GM12878 (cell line): ENCODE measurements around the gene SCGB3A2. TPM values are rescaled to one million over a fixed set of nuclear protein-coding genes. Genes with fewer than 3 reads are reported as not detected.

Source experiments
- ATAC-seq: fragments of 200-7000 bp; cut with Tn5 transposase; 3 replicates; pipeline ENCODE4 v1.9.1; 2020; ENCODE audit warnings: mild to moderate bottlenecking, moderate library complexity
- BruUV-seq: library from RNA; stranded (reverse); fragments of 400-500 nt; replicated peaks from 2 replicates; lab custom pipeline; 2021; lab: Mats Ljungman, UMichigan
- CTCF ChIA-PET: fragments of 300-600 bp; sonication (Branson Sonifier 250); formaldehyde crosslinking; extraction: SDS; loops from one replicate; lab custom pipeline; 2021; ENCODE audit warnings: inconsistent platforms; lab: Yijun Ruan, JAX
- POLR2A ChIA-PET: fragments of 350-600 bp; formaldehyde crosslinking; extraction: SDS; loops from one replicate; lab custom pipeline; 2021; ENCODE audit warnings: inconsistent platforms; lab: Charles Lee
- RAD21 ChIA-PET: fragments of 300-600 bp; sonication (Branson Sonifier 250); formaldehyde crosslinking; loops from one replicate; lab custom pipeline; 2023; ENCODE audit warnings: antibody characterized with exemption; ENCODE audit not compliant: unreplicated experiment; lab: Charles Lee
- SMC1A ChIA-PET: fragments of 300-600 bp; sonication (Branson Sonifier 250); formaldehyde crosslinking; loops from one replicate; lab custom pipeline; 2023; ENCODE audit not compliant: unreplicated experiment, uncharacterized antibody; lab: Charles Lee
- DNase-seq: peaks from one replicate; pipeline ENCODE4 v3.0.0-alpha.2; 2011; ENCODE audit warnings: low read depth, low spot score
- FAIRE-seq: peaks from 3 replicates; lab custom pipeline; 2011; peaks lifted over from hg19 to GRCh38; lab: Jason Lieb, UNC
- H2AFZ ChIP-seq: 2 replicates; pipeline ENCODE4 v1.6.0; 2011; ENCODE audit warnings: low read depth, low read length, control low read depth; ENCODE audit not compliant: control insufficient read depth
- H3K27ac ChIP-seq: 2 replicates; pipeline ENCODE4 v1.5.1; 2011; ENCODE audit warnings: control low read depth; ENCODE audit not compliant: control insufficient read depth, insufficient read depth
- H3K27me3 ChIP-seq, 2 experiments: replicated peaks in 1 of 2; 2 replicates each; pipeline versions ENCODE4 v1.6.0 to v1.6.1; 2011; ENCODE audit warnings: low read length in 1 of 2; ENCODE audit not compliant: control insufficient read depth in 2 of 2, insufficient read depth in 2 of 2
- H3K36me3 ChIP-seq, 2 experiments: 2 replicates each; pipeline ENCODE4 v1.5.1; 2011; ENCODE audit warnings: low read length in 1 of 2; ENCODE audit not compliant: control insufficient read depth in 2 of 2, insufficient read depth in 2 of 2
- H3K4me1 ChIP-seq: 2 replicates; pipeline ENCODE4 v1.6.1; 2011; ENCODE audit warnings: mild to moderate bottlenecking, low read length, moderate library complexity, mixed read lengths; ENCODE audit not compliant: control insufficient read depth, insufficient read depth
- H3K4me2 ChIP-seq: 2 replicates; pipeline ENCODE4 v1.6.0; 2011; ENCODE audit warnings: control low read depth; ENCODE audit not compliant: control insufficient read depth, insufficient read depth
- H3K4me3 ChIP-seq: fragments of 200-600 bp; sonication (generic); 2 replicates; pipeline ENCODE4 v1.5.1; 2016
- H3K79me2 ChIP-seq: 2 replicates; pipeline ENCODE4 v1.6.0; 2011; ENCODE audit warnings: low read length; ENCODE audit not compliant: control insufficient read depth, insufficient read depth
- H3K9ac ChIP-seq: 2 replicates; pipeline ENCODE4 v1.8.0; 2011; ENCODE audit warnings: low read length, control low read depth, mixed read lengths; ENCODE audit not compliant: control insufficient read depth, insufficient read depth
- H3K9me3 ChIP-seq: replicated peaks from 3 replicates; pipeline ENCODE4 v1.5.1; 2011; ENCODE audit warnings: mild to moderate bottlenecking, low read length; ENCODE audit not compliant: control insufficient read depth, insufficient read depth
- H4K20me1 ChIP-seq: 2 replicates; pipeline ENCODE4 v1.6.0; 2011; ENCODE audit not compliant: control insufficient read depth, insufficient read depth
- CBX3 ChIP-seq: fragments of 200-600 bp; sonication (generic); IDR thresholded peaks from 2 replicates; pipeline ENCODE4 v1.6.1; 2016; ENCODE audit warnings: low read depth, borderline replicate concordance
- CTCF ChIP-seq, 3 experiments: IDR thresholded peaks in 2 of 3; conservative IDR thresholded peaks in 1 of 3; 2 replicates each; pipeline ENCODE4 v1.5.1; 2011; ENCODE audit warnings: low read depth in 3 of 3, low read length in 3 of 3, mild to moderate bottlenecking in 3 of 3, control low read depth in 2 of 3, moderate library complexity in 2 of 3, inconsistent platforms in 1 of 3, mixed read lengths in 1 of 3; ENCODE audit not compliant: control insufficient read depth in 2 of 3, insufficient read depth in 1 of 3; ENCODE audit errors: extremely low read depth in 1 of 3
- E2F8 ChIP-seq: fragments of 450-650 bp; IDR thresholded peaks from 2 replicates; pipeline ENCODE4 v1.6.1; 2018; ENCODE audit warnings: mild to moderate bottlenecking, low read depth, moderate library complexity; ENCODE audit not compliant: partially characterized antibody
- EP300 ChIP-seq, 2 experiments: fragments of 150-350 bp in 1 of 2; IDR thresholded peaks; 2 replicates each; pipeline ENCODE4 v1.6.1; 2011 to 2012; ENCODE audit warnings: low read depth in 2 of 2, low read length in 2 of 2, borderline replicate concordance in 1 of 2, improper control_type of control experiment in 1 of 2, inconsistent platforms in 1 of 2; ENCODE audit not compliant: control insufficient read depth in 1 of 2
- JUNB ChIP-seq: IDR thresholded peaks from 2 replicates; pipeline ENCODE4 v1.6.1; 2016; ENCODE audit warnings: antibody characterized with exemption, mild to moderate bottlenecking
- JUND ChIP-seq: IDR thresholded peaks from 2 replicates; pipeline ENCODE4 v1.6.1; 2012; ENCODE audit warnings: low read depth, mild to moderate bottlenecking, low read length, improper control_type of control experiment, moderate library complexity
- LARP7 ChIP-seq: fragments of 450-650 bp; IDR thresholded peaks from 2 replicates; pipeline ENCODE4 v1.6.1; 2017; ENCODE audit warnings: mild to moderate bottlenecking
- PML ChIP-seq: IDR thresholded peaks from 2 replicates; pipeline ENCODE4 v1.6.1; 2012; ENCODE audit warnings: low read length, inconsistent platforms
- RAD21 ChIP-seq: IDR thresholded peaks from 2 replicates; pipeline ENCODE4 v1.6.1; 2011; ENCODE audit warnings: mild to moderate bottlenecking, low read depth, low read length, moderate library complexity; ENCODE audit not compliant: insufficient read depth
- SKIL ChIP-seq: fragments of 450-650 bp; IDR thresholded peaks from 2 replicates; pipeline ENCODE4 v1.6.1; 2017; ENCODE audit warnings: mild to moderate bottlenecking, low read depth, inconsistent platforms; ENCODE audit not compliant: poor library complexity, severe bottlenecking
- YY1 ChIP-seq: IDR thresholded peaks from 2 replicates; pipeline ENCODE4 v1.6.1; 2011; ENCODE audit warnings: low read depth, mild to moderate bottlenecking, low read length
- ZBED1 ChIP-seq: IDR thresholded peaks from 2 replicates; pipeline ENCODE4 v1.6.1; 2016; ENCODE audit warnings: borderline replicate concordance
- WGBS: methylation state at CpG from one replicate; pipeline ENCODE4 v1.1.6; 2016; ENCODE audit warnings: low lambda C conversion rate; ENCODE audit not compliant: insufficient replicate concordance, insufficient coverage; ENCODE audit errors: missing lambda C conversion rate; 5-methylcytosine and 5-hydroxymethylcytosine counted together
- in situ Hi-C: fragments of 300-500 bp; cut with MboI; formaldehyde crosslinking; loops from 9 replicates; pipeline ENCODE4 v1.14.3; 2018; ENCODE audit warnings: mixed read lengths
- intact Hi-C: fragments of 100-400 bp; cut with micrococcal nuclease; formaldehyde crosslinking; loops from one replicate; pipeline ENCODE4 v1.14.2; 2022; ENCODE audit not compliant: unreplicated experiment
- polyA plus RNA-seq, 11 experiments: library from polyadenylated mRNA; depleted of rRNA in 4 of 11; unstranded in 6 of 11; stranded (reverse) in 5 of 11; fragments of >200 nt; fragmentation: Nextera tagmentation in 4 of 11; fragmentation: Illumina TruSeq in 1 of 11; extraction: Ambion mirVana in 4 of 11; extraction: Trizol in 1 of 11; gene quantifications; 1 replicate in 1 of 11; 2 replicates in 10 of 11; pipeline versions ENCODE4 v1.2.1 to v1.2.3, GENCODE V29; 2011 to 2016; ENCODE audit warnings: inconsistent platforms in 2 of 11, missing spikeins in 2 of 11, low read depth in 1 of 11
- total RNA-seq, 4 experiments: library from RNA; depleted of rRNA in 3 of 4; stranded (reverse); fragments of >200 nt in 3 of 4; fragmentation: Illumina TruSeq in 1 of 4; extraction: Trizol in 1 of 4; gene quantifications; 2 replicates each; pipeline versions ENCODE4 v1.2.1 to v1.2.3, GENCODE V29; 2013 to 2021

SCGB3A2 gene
- total and polyA plus RNA-seq, 10 of the 15 experiments (the other 5 are each of a cell fraction or from before 2014, with no cell fraction given), result 0.24 TPM; not detected in 9

- TF ChIP-seq RAD21 (peak; percentile 54), YY1 (0 out of 2 replicates have a peak, but pooled peaks have one; percentile 15), CTCF (IDR thresholded peaks at IDR 0.05 in 2 of 3, conservative IDR thresholded peaks at IDR 0.05 in 1 of 3; ENCODE audit: control insufficient read depth in 2 of 3, extremely low read depth in 1 of 3, insufficient read depth in 1 of 3, low read depth in 3 of 3, low read length in 3 of 3) (peak; percentile 77 to 87 (median 82))
- TF ChIP-seq, all 136 proteins: peak for 4
Observed at GRCh38 chr5:147857302-147858129, 21.0 kb upstream of the SCGB3A2 start (continued).

GRCh38 chr5:147858565-147858964 lies 19.9 kb upstream of the SCGB3A2 start:
- intact Hi-C loops (no loop called here), in situ Hi-C loops (no loop called here)
- Histone ChIP-seq H3K27ac (no peak overlapping the region), H3K9ac (no peak overlapping the region), H3K36me3 (no peaks in the 10 kb centered on the region), H3K9me3 (no peaks in the 10 kb centered on the region), H3K27me3 (no peaks in the 10 kb centered on the region; a peak in 2 of 4 replicates), H3K4me1 (no peaks in the 10 kb centered on the region), H2AFZ (no peak overlapping the region), H3K4me3 (no peak overlapping the region), H4K20me1 (no peaks in the 10 kb centered on the region), H3K79me2 (no peaks in the 10 kb centered on the region), H3K4me2 (no peak overlapping the region)
- POLR2A ChIA-PET, result no interaction called here
- CTCF ChIA-PET, result interaction anchor here (0.9 to 2.4 kb wide), 6 partner anchors 10 to 231 kb away, joined by 3 to 9 read pairs (median 4); no protein-coding TSS in a partner anchor
- RAD21 ChIA-PET, result no interaction called here
- 0% methylated on average over 1 of the region's 1 CpG for WGBS
- no peak for ATAC-seq
- no TSS peak for BruUV-seq
- no peak for FAIRE-seq
- SMC1A ChIA-PET, result interaction anchor here (0.6 to 2.3 kb wide), 4 partner anchors 10 to 872 kb away, joined by 3 to 9 read pairs (median 4); partner anchors contain the start of gene SCGB3A2
- DNase-seq, result no peak
- TF ChIP-seq LARP7 (no peak), CBX3 (no peak), ZBED1 (no peak), JUND (no peak), PML (no peak), EP300 (IDR thresholded peaks at IDR 0.05; ENCODE audit: borderline replicate concordance in 1 of 2, control insufficient read depth in 1 of 2, low read depth in 2 of 2, low read length in 2 of 2) (no peak), E2F8 (no peak), SKIL (no peak), JUNB (no peak)
